HG02623 (cell line): ENCODE results near the gene GPR176.

Source experiments
- ATAC-seq: cut with Tn5 transposase; IDR thresholded peaks from one replicate; pipeline ENCODE4 v1.9.1; 2021; ENCODE audit warnings: moderate library complexity; ENCODE audit not compliant: unreplicated experiment

Gene GPR176

GRCh38 chr15:39936681-39937080, 16.6 kb upstream of the GPR176 start:
- no peak for ATAC-seq

- no peak for ATAC-seq
These were observed 16.1 kb upstream of the GPR176 start for GRCh38 chr15:39936187-39936586.

- no peak for ATAC-seq
These were observed 15.2 kb upstream of the GPR176 start for GRCh38 chr15:39935241-39935640.

- ATAC-seq, result no peak
These were observed 14.5 kb upstream of the GPR176 start for GRCh38 chr15:39934397-39935071.

- no peak for ATAC-seq
These were observed 11.5 kb upstream of the GPR176 start for GRCh38 chr15:39931615-39932014.

- no peak for ATAC-seq
These were observed 6.5 kb upstream of the GPR176 start for GRCh38 chr15:39926526-39926925.

GRCh38 chr15:39925112-39925842, 5.2 kb upstream of the GPR176 start:
- ATAC-seq, result no peak

- no peak for ATAC-seq
These were observed 4.4 kb upstream of the GPR176 start for GRCh38 chr15:39924437-39924836.

- ATAC-seq, result no peak
These were observed 2.5 kb upstream of the GPR176 start for GRCh38 chr15:39922462-39923092.

- ATAC-seq, result no peak
These were observed 1.2 kb upstream of the GPR176 start for GRCh38 chr15:39921274-39921638.

GRCh38 chr15:39920510-39921273, 626 bp upstream of the GPR176 start:
- peak; percentile 85 for ATAC-seq

- ATAC-seq, result no peak
These were observed 687 bp downstream of the GPR176 start for GRCh38 chr15:39919411-39919747.

GRCh38 chr15:39918688-39919385, 1.2 kb downstream of the GPR176 start:
- ATAC-seq, result no peak

GRCh38 chr15:39914977-39915376, 5.1 kb downstream of the GPR176 start:
- no peak for ATAC-seq

- no peak for ATAC-seq
These were observed 11.1 kb downstream of the GPR176 start for GRCh38 chr15:39909007-39909406.

GRCh38 chr15:39908186-39908585, 11.9 kb downstream of the GPR176 start:
- ATAC-seq, result no peak

GRCh38 chr15:39907216-39907615, 12.8 kb downstream of the GPR176 start:
- no peak for ATAC-seq

- no peak for ATAC-seq
These were observed 16.0 kb downstream of the GPR176 start for GRCh38 chr15:39904115-39904514.

GRCh38 chr15:39898317-39898716, 21.7 kb downstream of the GPR176 start:
- no peak for ATAC-seq

- no peak for ATAC-seq
These were observed 23.2 kb downstream of the GPR176 start for GRCh38 chr15:39896846-39897245.

- no peak for ATAC-seq
These were observed 24.0 kb downstream of the GPR176 start for GRCh38 chr15:39896101-39896500.
